Osteoblast (primary cell): ENCODE results near the gene WDR86. TPM values are rescaled to one million over a fixed set of nuclear protein-coding genes. Genes with fewer than 3 reads are reported as not detected.

Experiments used
- DNase-seq: peaks from one replicate; pipeline ENCODE4 v3.0.0; 2011; ENCODE audit warnings: low spot score, mixed read lengths; ENCODE audit not compliant: insufficient read length; ENCODE audit errors: missing footprints
- H2AFZ ChIP-seq: 2 replicates; pipeline ENCODE4 v1.6.0; 2011; ENCODE audit warnings: mild to moderate bottlenecking, low read length
- H3K27ac ChIP-seq: 2 replicates; pipeline ENCODE4 v1.5.1; 2011; ENCODE audit warnings: mild to moderate bottlenecking, low read depth, low read length, moderate library complexity
- H3K27me3 ChIP-seq: 2 replicates; pipeline ENCODE4 v1.6.0; 2012; ENCODE audit warnings: mild to moderate bottlenecking, control low read depth, inconsistent platforms, low read length, moderate library complexity; ENCODE audit not compliant: insufficient read depth
- H3K36me3 ChIP-seq: 2 replicates; pipeline ENCODE4 v1.5.1; 2011; ENCODE audit warnings: mild to moderate bottlenecking, low read length, control low read depth, moderate library complexity; ENCODE audit not compliant: insufficient read depth
- H3K4me1 ChIP-seq: 2 replicates; pipeline ENCODE4 v1.5.1; 2011; ENCODE audit warnings: mild to moderate bottlenecking, low read length, control low read depth, moderate library complexity; ENCODE audit not compliant: insufficient read depth
- H3K4me2 ChIP-seq: 2 replicates; pipeline ENCODE4 v1.6.0; 2011; ENCODE audit warnings: mild to moderate bottlenecking, low read length; ENCODE audit not compliant: insufficient read depth
- H3K4me3 ChIP-seq: fragments of 200-600 bp; sonication (generic); 3 replicates; pipeline ENCODE4 v1.5.1; 2012; ENCODE audit warnings: mild to moderate bottlenecking, low read length, inconsistent platforms; ENCODE audit not compliant: insufficient read depth
- H3K79me2 ChIP-seq: 2 replicates; pipeline ENCODE4 v1.6.0; 2012; ENCODE audit warnings: mild to moderate bottlenecking, low read length, control low read depth, inconsistent platforms; ENCODE audit not compliant: insufficient read depth
- H3K9me3 ChIP-seq: 2 replicates; pipeline ENCODE4 v1.5.1; 2011; ENCODE audit warnings: low read depth, low read length, control low read depth
- H4K20me1 ChIP-seq: 2 replicates; pipeline ENCODE4 v1.6.0; 2012; ENCODE audit warnings: mild to moderate bottlenecking, low read length, control low read depth; ENCODE audit not compliant: insufficient read depth
- total RNA-seq: library from RNA; depleted of rRNA; stranded (reverse); fragments of >200 nt; gene quantifications from 2 replicates; pipeline ENCODE4 v1.2.3, GENCODE V29; 2012
- TF ChIP-seq, protein P1 (sequence below): IDR thresholded peaks from 2 replicates; pipeline ENCODE4 v1.5.1; 2011; ENCODE audit warnings: mild to moderate bottlenecking, low read depth, low read length, moderate library complexity; ENCODE audit errors: extremely low read depth

Gene WDR86
- total RNA-seq, 1 donor = 15.6 TPM

DNA sequence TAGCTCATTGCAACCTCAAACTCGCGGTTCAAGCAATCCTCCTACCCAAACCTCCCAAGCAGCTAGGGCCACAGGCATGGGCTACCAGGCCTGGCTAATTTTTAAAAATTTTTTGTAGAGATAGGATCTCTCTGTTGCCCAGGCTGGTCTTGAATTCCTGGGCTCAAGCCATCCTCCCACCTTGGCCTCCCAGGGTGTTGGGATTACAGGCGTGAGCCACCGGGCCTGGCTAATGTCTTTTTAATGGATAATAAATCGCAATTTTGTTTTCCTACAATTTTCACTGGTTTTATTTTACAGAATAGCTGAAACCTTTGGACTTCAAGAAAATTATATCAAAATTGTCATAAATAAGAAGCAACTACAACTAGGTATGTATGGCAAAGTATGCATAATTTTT, 57.3 kb downstream of the WDR86 start:
- H3K79me2 ChIP-seq = peaks cover 6% of the 10 kb centered on the region
- H3K4me2 ChIP-seq = no peak overlapping the region
- TF ChIP-seq, protein P1, sequence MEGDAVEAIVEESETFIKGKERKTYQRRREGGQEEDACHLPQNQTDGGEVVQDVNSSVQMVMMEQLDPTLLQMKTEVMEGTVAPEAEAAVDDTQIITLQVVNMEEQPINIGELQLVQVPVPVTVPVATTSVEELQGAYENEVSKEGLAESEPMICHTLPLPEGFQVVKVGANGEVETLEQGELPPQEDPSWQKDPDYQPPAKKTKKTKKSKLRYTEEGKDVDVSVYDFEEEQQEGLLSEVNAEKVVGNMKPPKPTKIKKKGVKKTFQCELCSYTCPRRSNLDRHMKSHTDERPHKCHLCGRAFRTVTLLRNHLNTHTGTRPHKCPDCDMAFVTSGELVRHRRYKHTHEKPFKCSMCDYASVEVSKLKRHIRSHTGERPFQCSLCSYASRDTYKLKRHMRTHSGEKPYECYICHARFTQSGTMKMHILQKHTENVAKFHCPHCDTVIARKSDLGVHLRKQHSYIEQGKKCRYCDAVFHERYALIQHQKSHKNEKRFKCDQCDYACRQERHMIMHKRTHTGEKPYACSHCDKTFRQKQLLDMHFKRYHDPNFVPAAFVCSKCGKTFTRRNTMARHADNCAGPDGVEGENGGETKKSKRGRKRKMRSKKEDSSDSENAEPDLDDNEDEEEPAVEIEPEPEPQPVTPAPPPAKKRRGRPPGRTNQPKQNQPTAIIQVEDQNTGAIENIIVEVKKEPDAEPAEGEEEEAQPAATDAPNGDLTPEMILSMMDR = no peak
- H3K27ac ChIP-seq = no peak overlapping the region
- peaks cover 5% of the 10 kb centered on the region for H4K20me1 ChIP-seq
- H3K36me3 ChIP-seq = peaks cover 75% of the 10 kb centered on the region
- no peak overlapping the region for H2AFZ ChIP-seq
- no peak for DNase-seq
- no peaks in the 10 kb centered on the region for H3K27me3 ChIP-seq
- H3K4me3 ChIP-seq = no peak overlapping the region
- H3K9me3 ChIP-seq = no peaks in the 10 kb centered on the region
- H3K4me1 ChIP-seq = no peaks in the 10 kb centered on the region

DNA sequence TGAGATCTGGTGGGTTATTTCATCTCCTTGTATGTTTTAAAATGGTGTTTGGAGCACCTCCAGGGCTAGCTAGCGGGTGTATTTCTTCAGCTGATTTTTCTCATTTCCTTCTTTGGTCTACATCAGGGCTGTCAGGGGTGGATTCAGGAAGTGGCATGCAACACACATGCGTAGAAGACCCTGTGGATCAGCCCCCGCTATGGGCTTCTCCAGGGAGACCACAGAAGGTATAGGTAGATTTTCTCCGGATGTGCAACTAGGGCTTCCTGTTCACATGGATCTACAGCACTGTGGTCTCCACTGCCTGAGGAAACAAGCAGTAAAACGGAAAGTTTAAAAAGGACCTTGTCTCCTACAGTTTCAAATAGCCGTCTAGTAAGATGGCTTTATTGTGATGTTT, 57.9 kb downstream of the WDR86 start:
- no peak for DNase-seq
- TF ChIP-seq, protein P1 = no peak
- no peak overlapping the region for H3K27ac ChIP-seq
- H3K4me3 ChIP-seq = no peak overlapping the region
- no peak overlapping the region for H2AFZ ChIP-seq
- peaks cover 74% of the 10 kb centered on the region for H3K36me3 ChIP-seq
- no peaks in the 10 kb centered on the region for H3K9me3 ChIP-seq
- peaks cover 5% of the 10 kb centered on the region for H4K20me1 ChIP-seq
- no peaks in the 10 kb centered on the region for H3K4me1 ChIP-seq
- H3K27me3 ChIP-seq = no peaks in the 10 kb centered on the region
- peaks cover 6% of the 10 kb centered on the region for H3K79me2 ChIP-seq
- H3K4me2 ChIP-seq = no peak overlapping the region

DNA sequence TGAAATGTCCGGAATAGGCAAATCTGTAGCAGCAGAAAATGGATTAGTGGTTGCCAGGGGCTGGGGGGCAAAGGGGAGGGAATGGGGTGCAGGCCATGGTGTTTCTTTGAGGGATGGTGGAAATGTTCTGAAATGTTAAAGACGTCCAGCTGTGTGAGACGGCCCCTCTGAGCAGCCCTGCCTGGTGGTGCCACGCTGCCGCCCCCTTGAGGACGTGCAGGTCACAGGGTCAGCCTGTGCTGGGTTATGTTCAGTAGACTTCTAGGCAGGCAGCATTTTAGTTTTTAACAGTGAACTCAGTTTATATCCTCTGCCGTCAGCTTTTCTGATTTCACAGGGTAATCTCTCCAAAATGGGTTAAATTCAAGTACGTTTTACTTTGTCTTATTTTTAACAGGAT, 58.8 kb downstream of the WDR86 start:
- Histone ChIP-seq H3K4me3 (no peak overlapping the region), H3K36me3 (peaks cover 77% of the 10 kb centered on the region), H3K4me2 (no peak overlapping the region), H3K9me3 (no peaks in the 10 kb centered on the region), H2AFZ (no peak overlapping the region), H3K27ac (no peak overlapping the region), H3K79me2 (peaks cover 6% of the 10 kb centered on the region), H3K27me3 (no peaks in the 10 kb centered on the region), H4K20me1 (peaks cover 5% of the 10 kb centered on the region), H3K4me1 (no peaks in the 10 kb centered on the region)
- TF ChIP-seq, protein P1 = no peak
- DNase-seq = no peak

DNA sequence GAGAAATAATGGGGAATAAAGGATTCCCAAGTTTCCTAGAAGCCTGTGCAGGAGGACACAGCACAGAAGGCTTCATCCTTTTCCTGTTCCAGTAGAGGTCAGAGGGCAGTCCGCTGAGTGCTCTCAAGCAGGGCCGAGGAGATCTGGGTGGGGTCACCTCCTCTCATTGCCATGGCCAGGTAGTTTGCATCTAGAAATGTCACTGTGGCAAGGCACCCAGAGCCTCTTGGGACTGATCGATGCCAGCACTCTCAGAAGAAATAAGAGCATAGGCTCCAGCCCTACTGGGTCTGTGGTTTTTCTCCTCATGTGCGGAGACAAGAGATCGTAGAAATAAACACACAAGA, 60.4 kb downstream of the WDR86 start:
- Histone ChIP-seq H3K9me3 (no peaks in the 10 kb centered on the region), H3K27me3 (no peaks in the 10 kb centered on the region), H4K20me1 (peaks cover 5% of the 10 kb centered on the region), H3K4me1 (no peaks in the 10 kb centered on the region), H2AFZ (no peak overlapping the region), H3K79me2 (peaks cover 7% of the 10 kb centered on the region), H3K27ac (no peak overlapping the region), H3K4me2 (no peak overlapping the region), H3K36me3 (peaks cover 76% of the 10 kb centered on the region), H3K4me3 (no peak overlapping the region)
- no peak for DNase-seq
- TF ChIP-seq, protein P1 = no peak
